SH-SY5Y (cell line): ENCODE results near the gene AIF1L.

Source experiments
- GATA2 ChIP-seq: IDR thresholded peaks from 2 replicates; pipeline ENCODE4 v1.6.1; 2011; ENCODE audit warnings: mild to moderate bottlenecking, low read depth, low read length
- GATA3 ChIP-seq: IDR thresholded peaks from 2 replicates; pipeline ENCODE4 v1.6.1; 2011; ENCODE audit warnings: low read depth, mild to moderate bottlenecking, low read length, moderate library complexity

DNA sequence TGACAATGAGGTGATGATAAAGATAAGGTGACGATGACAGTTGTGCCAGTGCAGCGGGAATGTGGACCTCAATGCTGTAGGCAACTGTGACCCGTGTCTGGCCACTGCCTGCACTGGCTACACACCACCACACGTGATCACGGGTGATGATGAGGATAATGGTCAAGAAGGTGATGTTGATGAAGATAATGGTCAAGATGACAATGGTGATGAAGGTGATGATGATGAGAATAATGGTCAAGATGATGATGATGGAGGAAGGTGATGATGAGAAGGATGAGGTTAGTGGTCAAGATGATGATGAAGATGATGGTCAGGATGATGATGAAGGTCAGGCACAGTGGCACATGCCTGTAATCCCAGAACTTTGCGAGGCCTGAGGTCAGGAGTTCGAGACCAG is 30.7 kb upstream of the AIF1L start:
- TF ChIP-seq GATA2 (no peak), GATA3 (no peak)
